ENCODE results near the gene ZNF138.
"Not testable (repeated sequence)": the region's sequence is repeated elsewhere in the genome, so short reads cannot be mapped to it uniquely, and the experiment has no call there.

Gene ZNF138

DNA sequence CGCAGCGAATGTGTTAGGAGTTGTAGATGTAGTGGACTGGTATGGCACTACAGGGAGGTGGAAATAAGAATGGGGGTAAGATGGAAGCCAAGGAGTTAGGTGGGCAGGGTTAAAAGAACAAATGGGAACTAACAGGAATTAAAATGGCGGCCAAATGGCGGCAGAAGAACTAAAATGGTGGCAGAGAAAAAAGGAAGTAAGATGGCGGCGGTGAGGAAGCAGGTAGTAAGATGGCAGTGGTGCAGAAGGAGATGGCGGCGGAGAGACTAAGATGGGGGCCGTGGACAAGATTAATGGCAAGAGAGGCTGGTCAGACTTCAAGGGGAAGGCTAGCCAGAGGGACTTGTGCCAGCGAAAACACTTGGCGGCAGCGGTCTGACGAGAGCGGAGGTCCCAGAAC lies 44.5 kb downstream of the ZNF138 start:
- DNase-seq (ENCODE audit: low read depth) = no peak

DNA sequence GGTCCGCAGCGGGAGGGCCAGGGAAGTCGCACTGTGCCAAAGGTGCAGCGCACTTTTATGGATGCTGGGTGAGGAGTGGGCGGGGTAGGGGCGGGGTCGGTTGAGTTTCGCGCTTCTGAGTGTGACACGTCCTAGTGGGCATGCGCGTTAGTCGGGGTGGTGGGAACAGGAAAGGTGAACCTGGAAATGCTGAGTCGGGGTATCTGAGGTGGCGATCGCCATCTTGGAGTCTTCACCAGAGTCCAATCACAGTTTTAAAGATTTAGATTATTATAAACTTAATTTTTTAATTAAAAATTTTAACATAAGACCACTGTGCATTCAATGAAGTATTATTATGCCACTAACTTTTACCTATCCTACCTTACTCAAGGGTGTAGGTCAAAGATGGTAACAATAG lies 45.7 kb downstream of the ZNF138 start:
- no peak for DNase-seq (ENCODE audit: low read depth)

DNA sequence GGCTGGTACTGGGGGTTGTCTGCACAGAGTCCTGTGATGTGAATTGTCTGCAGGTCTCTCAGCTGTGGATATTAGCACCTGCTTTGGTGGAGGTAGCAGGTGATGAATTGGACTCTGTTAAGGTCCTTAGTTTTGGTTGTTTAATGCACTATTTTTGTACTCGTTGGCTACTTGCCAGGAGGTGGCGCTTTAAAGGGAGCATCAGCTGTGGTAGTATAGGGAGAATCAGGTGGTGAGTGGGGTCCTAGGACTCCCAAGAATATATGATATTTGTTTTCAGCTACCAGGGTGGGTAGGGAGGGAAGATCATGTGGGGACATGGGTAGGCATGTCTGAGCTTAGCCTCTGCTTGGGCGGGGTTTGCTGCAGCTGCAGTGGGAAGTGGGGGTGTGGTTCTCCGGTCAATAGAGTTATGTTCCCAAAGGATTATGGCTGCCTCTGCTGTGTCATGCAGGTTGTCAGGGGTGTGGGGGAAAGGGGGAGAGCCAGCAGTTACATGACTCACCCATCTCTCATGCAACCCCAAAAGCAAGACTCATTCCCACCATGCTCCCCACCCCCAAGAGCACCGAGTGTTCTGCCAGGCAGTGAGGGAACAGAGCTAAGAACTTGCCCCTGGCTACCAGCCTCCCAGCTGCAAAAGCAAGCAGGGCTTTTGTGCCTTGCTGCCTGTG lies 55.2 kb downstream of the ZNF138 start:
- no peak for DNase-seq (ENCODE audit: low read depth)

DNA sequence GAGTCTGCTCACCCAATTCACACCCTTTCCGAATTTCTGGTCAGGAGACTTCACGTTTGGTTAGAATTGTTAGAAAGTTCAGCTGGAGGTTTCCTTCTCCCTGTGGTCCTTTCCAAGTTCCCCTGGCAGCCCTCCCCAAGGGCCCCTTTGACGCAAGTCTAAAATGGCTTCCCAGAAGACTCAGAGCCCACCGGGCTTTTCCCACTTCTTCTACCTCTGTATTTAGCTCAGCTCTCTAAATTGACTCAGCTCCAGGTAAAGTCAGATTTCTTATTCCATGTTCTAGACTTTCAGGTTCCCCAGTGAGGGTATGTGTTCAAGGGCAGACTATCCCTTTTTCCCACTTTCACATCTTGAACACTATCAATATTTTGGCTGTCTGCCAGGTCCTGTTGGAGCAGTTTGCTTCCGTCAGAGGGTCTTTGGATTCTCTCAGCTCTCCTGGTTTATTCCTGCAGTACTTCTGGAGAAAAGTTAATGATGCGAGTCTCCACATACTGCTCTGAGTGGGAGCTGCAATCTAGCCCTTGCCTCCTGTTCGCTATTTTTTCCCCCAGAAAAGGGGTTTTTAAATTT lies 55.8 kb downstream of the ZNF138 start:
- DNase-seq (ENCODE audit: low read depth) = no peak

DNA sequence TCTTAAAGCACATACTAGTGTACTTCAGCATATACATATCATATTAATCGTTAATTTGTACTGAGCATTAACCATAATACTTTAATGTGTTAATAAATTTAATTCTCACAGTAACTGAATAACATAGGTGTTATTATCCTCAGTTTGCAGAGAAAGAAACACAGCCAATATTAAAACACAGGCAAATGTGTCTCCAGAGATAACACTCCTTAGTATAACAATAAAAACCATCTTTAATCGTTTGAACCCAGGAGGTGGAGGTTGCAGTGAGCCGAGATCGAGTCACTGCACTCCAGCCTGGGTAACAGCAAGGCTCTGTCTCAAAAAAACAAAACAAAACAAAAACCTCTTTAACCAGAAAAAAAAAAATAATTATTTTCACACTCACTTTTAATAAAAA lies 59.5 kb downstream of the ZNF138 start:
- no peak for DNase-seq (ENCODE audit: low read depth)

DNA sequence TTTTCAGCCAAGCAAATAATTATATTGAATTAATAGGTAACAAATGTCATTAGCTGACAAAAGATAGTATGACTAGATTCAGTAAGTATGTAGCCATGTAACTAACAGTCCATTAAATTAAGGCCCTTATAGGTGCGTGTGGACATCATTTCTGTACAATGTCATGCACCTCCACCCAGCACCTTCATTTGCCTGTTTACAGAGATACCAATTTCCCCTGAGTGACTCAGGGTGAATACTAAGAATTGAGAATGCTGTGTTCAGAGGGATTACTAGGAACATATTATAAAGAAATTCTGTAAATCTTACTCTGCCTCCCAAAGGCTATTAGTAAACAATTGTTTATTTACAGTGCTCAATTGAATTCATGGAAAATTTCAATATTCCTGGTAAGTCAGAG lies 60.7 kb downstream of the ZNF138 start:
- DNase-seq (ENCODE audit: low read depth) = no peak

DNA sequence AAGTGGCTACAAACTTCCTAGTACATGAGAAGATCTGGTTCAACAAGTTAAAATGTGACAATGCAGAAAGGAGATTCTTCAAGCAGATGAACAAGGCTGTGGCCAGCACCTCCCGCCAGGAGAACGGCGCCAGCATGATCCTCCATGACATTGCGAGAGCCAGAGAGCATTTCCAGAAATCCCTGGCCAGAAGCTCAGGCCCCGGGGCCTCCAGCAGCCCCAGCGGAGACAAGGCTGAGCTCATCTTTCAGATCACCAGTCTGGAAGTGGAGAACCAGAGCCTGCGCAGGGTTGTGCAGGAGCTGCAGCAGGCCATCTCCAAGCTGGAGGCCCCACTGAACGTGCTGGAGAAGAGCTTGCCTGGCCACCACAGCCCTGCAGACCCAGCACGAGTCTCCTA lies 68.8 kb downstream of the ZNF138 start:
- no peak for DNase-seq (ENCODE audit: low read depth)

DNA sequence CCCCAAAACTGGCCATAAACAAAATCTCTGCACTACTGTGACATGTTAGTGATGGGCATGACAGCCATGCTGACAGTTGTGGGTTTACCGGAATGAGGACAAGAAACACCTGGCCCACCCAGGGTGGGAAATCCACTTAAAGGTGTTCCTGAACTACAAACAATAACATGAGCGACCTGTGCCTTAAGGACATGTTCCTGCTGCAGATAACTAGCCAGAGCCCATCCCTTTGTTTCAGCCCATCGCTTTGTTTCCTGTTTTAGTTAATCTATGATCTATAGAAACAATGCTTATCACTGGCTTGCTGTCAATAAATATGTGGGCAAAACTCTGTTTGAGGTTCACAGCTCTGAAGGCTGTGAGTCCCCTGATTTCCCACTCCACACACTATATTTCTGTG lies 69.3 kb downstream of the ZNF138 start:
- not testable (repeated sequence) for DNase-seq (ENCODE audit: low read depth)

DNA sequence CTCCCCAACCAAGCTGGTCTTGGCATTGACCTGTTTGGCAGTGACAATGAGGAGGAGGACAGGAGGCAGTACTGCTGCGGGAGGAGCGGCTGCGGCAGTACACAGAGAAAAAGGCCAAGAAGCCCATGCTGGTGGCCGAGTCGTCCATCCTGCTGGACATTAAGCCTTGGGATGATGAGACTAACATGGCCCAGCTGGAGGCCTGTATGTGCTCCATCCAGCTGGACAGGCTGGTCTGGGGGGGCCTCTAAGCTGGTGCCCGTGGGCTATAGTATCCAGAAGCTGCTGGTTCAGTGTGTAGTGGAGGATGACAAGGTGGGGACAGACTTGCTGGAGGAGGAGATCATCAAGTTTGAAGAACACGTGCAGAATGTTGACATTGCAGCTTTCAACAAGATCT lies 69.7 kb downstream of the ZNF138 start:
- no peak for DNase-seq (ENCODE audit: low read depth)

DNA sequence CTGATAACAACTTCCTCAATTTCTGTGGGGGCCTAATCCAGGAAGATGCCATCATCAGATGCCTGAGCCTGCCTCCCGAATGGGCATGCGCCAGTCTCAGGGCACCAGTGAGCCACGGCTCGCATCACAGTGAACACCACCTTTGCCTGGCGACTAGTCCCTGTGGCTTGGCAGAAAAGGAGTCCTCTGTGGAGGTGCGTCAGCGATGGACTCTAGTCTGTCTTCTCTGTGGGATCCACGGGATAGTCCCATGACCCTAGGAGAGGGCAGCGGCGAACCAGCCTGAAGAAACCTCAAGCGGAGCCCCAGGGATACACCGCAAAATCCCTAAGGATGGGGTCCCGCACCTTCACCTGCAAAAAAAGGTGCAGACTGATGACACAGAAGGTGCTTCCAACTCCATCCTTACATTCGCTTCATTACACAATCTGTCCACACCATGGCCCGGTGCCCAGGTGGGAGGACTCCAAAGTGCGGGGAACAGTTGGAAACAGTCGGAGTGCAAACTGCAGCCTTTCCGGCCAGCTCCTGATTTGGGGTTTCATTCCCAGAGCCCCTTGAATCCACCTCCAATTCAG lies 73.7 kb downstream of the ZNF138 start:
- DNase-seq (ENCODE audit: low read depth) = no peak

DNA sequence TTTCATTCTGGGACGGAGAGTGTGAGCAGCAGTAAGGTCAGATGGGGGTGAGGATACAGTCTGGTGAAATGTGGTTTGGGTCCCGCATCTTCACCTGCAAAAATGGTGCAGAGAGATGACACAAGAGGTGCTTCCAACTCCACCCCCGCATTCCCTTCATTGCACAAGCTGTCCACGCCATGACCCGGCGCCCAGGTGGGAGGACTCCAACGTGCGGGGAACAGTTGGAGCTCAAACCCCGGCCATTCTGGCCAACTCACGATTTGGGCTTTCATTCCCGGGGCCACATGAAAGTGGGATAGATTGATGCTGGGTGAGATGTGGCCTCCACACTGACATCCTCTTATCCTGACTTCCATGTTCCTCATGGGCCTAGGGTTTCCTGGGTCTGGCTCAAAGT lies 74.3 kb downstream of the ZNF138 start:
- no peak for DNase-seq (ENCODE audit: low read depth)

DNA sequence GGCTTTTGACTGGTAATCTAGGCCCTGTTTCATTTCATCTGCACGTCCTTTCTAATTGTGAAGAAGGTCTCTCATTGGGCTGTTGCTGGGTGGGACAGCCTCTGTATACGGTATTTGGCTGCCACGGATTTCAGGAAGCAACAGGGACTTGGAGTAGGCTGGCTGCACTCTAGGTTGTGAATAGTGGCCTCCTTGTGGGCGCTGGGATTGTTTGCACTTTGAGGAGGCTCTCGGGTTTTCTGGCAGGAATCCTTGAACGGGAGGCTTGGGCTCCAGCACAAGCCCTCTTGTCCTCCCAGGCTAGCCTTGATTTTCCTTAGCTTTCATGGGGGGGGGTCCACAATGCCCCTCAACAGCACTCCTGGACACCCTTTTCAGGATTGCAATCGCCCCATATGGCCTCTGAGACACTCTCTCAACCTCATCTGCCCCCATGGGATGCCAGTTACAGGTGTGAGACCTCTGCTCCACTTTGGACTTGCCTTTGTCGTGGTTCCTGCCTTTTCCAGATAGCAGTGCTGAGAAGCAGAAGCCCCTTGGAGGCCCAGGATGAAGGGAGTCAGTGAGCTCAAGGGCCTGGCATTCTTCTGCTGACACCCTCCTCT lies 75.0 kb downstream of the ZNF138 start:
- DNase-seq (ENCODE audit: low read depth) = no peak

DNA sequence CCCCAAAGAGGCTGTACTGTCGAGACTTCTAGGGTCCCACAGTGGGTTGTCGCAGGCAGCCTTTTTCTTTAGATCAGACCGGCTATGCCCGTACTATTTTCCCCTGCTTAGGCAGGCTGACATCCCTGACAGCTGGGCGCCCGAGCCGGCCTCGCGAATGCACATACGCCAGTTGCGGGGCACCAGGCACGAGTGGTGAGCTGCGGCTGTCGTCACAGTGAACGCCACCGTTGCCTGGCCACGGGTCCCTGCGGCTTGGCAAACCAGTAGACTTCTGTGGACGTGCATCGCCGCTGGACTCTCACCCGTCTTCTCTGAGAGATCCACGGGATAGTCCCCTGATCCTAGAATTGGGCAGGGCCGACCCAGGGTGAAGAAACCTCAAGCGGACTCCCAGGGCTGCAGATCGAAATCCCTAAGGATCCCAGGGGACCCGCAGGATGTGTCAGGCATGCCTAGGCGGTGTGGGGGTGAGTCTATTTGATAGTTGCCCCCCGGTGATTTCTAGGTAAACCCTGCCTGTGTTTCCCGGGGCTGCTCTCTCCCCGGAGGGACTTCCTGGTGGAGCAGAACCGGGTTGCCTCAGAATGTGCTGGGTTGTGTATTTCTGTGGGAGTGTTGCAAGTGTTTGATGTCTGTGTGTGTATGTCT lies 75.8 kb downstream of the ZNF138 start:
- no peak for DNase-seq (ENCODE audit: low read depth)

DNA sequence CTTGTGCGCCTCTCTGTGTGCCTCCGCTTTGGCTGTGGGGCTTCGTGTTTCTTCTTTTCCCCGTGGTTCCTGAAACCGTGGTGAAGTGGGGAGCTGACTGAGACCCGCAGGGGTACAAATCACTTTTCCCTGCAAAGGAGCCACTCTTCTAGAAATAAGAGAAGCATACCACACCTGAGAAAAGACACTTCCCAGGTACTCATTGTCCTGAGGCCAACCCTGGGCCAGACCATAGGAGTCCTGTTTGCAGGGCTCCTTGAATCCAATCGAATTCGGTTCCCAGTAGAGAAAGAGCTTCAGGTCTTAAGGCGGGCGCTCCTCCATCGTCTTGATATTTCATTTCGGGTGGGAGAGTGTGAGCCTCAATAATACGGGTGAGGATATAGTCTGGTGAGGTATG lies 76.4 kb downstream of the ZNF138 start:
- no peak for DNase-seq (ENCODE audit: low read depth)

DNA sequence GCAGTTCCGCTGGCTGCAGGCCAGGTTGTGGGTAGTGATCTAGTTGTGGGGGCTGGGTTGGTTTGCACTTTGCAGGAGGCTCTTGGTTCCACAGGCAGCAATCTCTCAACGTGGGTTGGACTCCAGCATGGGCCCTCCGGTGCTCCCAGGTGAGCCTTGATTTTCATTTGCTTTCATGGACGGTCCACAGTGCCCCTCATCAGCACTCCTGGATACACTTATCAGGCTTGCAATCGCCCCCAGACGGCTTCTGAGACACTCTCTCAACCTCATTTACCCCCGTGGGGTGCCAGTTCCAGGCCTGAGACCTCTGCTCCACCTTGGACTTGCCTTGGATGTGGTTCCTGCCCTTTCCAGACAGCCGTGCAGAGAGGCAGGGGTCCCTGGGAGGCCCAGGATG lies 77.5 kb downstream of the ZNF138 start:
- no peak for DNase-seq (ENCODE audit: low read depth)

DNA sequence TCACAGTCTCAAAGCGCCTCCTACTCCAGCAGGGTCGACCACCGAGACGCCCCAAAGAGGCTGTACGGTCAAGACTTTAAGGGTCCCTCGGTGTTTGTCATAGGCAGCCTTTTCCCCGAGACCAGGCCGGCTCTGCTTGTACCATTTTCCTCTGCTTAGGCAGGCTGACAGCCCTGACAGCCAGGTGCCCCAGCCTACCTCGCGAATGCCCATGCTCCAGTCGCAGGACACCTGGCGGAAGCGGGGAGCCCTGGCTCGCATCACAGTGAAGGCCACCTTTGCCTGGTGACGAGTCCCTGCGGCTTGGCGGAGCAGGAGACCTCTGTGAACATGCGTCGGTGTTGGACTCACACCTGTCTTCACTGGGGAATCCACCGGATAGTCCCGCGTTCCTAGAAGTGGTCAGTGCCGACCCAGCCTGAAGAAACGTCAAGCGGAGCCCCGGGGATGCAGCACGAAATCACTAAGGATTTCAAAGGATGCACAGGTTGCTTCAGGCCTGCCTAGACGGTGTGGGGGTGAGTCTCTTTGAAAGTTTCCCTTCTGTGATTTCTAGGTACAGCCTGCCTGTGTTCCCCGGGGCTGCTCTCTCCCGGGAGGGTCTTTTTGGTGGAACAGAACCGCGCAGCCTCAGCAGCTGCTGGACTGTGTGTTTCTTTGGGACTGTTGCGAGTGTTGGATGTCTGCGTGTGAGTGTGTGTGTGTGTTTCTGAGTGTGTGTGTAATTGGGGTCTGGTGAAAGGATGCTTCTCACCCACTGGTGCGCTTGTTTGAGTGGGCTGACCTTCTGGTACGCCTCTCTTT lies 78.3 kb downstream of the ZNF138 start:
- DNase-seq (ENCODE audit: low read depth) = no peak

DNA sequence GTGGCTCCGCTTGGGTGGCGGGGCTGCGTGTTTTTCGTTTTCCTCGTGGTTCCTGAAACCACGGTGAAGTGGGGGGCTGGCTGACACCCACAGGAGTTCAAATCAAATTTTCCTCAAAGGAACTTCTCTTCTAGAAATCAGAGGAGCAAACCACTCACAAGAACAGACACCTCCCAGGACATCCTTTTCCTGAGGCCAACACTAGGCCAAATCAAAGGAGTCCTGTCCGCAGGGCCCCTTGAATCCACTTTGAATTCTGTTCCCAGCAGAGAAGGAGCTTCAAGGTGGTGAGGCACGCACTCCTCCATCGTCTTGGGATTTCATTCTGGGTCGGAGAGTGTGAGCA lies 78.9 kb downstream of the ZNF138 start:
- DNase-seq (ENCODE audit: low read depth) = no peak

DNA sequence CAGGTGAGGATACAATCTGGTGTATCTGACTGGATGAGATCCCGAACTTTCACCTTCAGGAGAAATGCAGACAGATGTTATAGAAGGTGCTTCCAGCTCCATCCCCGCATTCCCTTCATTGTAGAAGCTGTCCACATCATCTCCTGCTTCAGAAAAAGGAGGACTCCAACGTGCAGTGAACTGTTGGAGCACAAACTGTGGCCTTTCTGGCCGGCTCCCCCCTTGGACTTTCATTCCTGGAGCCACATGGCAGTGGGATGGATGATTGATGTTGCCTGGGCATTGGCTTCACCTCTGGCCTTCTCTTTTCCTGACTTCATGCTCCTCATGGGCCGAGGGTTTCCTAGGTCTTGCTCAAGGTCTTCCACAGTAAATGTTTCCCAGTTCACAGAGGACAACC lies 79.3 kb downstream of the ZNF138 start:
- DNase-seq (ENCODE audit: low read depth) = no peak

DNA sequence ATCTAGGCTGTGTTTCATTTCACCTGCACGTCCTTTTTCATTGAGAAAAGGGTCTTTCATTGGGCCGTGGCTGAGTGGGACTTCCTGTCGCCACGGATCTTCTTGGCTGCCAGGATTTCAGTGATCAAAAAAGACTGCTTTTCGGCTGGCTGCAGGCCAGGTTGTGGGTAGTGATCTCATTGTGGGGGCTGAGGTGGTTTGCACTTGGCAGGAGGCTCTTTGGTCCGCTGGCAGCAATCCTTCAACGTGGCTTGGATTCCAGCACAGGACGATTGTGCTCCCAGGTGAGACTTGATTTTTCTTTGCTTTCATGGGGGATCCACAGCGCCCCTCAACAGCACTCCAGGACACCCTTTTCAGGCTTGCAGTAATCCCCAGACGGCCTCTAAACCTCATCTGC lies 79.9 kb downstream of the ZNF138 start:
- no peak for DNase-seq (ENCODE audit: low read depth)

DNA sequence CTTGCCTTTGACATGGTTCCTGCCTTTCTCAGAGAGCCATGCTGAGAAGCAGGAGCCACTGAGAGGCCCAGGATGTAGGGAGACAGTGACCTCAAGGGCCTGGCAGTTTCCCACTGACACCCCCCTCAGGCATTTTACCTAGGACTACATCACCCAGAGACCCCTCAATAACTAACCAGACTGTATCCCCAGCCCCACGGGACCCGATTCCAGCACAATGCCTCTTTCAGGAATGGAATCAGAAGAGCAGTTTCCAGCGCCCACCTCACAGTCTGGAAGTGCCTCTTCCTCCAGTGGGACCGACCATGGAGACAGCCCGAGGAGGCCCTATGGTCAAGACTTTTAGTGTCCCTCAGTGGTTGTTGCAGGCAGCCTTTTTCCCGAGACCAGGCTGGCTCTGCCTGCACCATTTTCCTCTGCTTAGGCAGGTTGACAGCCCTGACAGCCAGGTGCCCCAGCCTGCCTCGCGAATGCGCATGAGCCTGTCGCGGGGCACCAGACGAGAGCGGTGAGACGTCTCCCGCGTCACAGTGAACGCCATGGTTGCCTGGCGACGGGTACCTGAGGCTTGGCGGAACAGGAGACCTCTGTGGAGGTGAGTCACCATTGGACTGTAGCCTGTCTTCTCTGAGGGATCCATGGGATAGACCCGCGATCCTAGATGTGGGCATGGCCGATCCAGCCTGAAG lies 80.5 kb downstream of the ZNF138 start:
- no peak for DNase-seq (ENCODE audit: low read depth)

DNA sequence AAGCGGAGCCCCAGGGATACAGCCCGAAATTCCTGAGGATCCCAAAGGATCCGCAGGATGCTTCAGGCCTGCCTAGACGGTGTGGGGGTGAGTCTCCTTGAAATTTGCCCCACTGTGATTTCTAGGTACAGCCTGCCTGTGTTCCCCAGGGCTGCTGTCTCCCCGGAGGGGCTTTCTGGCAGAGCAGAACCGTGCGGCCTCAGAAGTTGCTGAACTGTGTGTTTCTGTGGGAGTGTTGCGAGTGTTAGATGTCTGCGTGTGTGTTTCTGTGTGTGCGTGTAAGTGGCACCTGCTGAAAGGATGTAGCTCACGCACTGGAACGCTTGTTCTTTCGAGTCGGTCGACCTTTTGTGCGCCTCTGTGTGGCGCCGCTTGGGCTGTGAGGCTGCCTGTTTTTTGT lies 81.0 kb downstream of the ZNF138 start:
- DNase-seq (ENCODE audit: low read depth) = no peak
